GM19438 (cell line): Measurements from ENCODE around the gene BBS1.

ENCODE experiments used
- ATAC-seq: cut with Tn5 transposase; IDR thresholded peaks from one replicate; pipeline ENCODE4 v1.9.1; 2021; ENCODE audit warnings: low read depth; ENCODE audit not compliant: unreplicated experiment

Gene BBS1

DNA sequence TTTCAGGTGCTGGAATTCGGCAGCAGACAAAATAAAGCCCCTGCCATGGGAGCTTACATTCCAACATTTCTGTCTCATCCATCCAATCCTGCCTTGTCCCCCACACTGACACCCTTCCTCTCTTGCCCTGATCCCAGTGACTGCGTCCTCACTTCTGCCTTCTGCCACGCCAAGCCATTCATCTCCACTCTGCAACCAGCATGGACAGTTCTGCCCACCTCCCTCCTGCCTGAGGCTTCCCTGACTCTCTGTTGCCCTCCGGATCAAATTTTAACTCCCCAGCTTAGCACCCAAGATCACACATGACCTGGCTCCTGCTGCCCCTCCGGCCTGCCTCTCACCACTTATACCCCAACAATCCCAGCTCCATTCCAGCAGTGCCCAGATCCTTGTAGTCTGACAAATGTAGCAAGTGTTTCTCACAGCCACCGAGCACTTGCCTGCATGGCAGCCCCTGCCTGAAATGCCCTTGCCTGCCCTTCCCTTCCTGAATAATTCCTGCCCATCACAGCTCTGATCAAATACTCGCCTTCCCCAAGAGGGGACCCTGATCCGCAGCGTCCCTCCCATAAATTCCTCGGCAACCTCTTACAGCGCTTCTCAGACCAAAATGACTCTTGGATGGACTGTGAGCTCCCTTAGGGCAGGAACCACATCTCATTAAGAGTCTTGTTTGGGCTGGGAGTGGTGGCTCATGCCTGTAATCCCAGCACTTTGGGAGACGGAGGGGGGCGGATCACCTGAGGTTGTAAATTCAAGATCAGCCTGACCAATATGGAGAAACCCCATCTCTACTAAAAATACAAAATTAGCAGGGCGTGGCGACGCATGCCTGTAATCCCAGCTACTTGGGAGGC is 38.6 kb downstream of the BBS1 start:
- ATAC-seq, result no peak

DNA sequence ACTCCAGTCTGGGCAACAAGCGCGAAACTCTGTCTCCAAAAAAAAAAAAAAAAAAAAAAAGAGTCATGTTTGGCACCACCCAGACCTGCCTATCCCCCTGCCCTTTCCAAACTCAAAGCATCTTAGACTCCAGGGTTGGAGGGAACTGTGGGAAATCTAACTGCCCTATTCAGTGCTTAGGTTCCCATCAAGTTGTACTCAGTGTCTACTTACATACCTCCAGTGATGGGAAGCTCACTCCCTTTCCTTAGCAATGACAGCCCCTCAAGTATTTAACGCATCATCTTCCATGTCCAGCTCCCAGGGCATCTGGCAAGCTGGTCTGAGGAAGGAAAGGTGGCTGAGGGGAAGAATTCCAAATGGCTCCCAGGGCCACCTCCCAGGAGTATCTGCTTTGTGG is 39.3 kb downstream of the BBS1 start:
- ATAC-seq, result no peak

DNA sequence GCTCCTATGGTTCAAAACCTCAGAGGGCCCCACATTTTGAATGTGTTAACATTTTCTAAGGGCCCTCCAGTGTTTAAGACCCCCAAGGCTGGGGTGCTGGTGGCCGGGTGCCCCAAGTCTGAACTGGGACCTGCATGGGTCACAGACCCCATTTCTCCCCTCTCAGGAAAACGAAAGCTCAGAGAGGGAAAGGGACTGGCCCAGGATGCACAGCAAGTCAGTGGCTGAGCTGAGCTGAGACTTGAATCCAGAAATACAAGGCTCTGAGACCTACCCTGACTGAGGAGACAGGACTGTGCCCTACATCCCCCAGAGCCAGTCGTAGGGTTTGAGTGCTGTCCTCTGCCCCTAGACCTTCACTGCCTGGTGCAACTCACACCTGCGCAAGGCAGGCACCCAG is 40.5 kb downstream of the BBS1 start:
- no peak for ATAC-seq

DNA sequence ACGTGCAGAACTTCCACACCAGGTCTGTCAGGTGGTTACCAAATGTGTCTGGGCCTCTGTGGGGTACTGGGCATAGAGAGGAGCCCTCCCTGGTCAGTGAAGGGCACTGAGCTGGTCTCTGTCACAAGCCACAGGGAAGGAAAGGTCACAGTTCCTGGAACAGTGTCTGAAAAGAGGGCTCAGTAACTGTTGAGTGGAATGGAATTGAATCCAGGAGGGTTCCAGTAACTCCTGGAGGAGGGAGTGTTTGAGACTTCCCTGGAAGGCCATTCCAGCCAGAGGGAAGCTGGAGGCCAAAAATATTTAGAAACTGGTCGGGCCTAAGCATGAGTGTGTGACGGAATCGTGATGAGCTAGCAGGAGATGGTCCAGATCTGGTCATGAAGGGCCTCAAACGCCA is 44.2 kb downstream of the BBS1 start:
- no peak for ATAC-seq

DNA sequence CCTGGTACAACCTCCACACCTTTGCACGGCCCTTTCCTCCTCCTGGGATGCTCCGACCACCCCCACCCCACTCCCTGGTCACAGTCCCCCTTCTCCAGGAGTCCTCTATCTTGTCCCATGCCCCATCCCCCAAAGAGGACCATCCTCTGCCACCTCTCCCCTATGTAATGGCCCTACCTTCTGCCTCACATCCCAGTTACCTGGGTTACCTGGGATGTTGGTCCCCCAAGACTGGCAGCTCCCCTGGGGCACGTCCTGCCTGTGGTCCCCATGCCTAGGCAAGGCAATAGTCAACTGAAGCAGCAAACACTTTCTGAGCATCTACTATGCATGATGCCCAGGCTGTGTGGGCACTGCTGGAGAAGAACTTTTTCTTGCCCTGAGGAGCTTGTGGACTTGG is 45.0 kb downstream of the BBS1 start:
- ATAC-seq, result no peak

DNA sequence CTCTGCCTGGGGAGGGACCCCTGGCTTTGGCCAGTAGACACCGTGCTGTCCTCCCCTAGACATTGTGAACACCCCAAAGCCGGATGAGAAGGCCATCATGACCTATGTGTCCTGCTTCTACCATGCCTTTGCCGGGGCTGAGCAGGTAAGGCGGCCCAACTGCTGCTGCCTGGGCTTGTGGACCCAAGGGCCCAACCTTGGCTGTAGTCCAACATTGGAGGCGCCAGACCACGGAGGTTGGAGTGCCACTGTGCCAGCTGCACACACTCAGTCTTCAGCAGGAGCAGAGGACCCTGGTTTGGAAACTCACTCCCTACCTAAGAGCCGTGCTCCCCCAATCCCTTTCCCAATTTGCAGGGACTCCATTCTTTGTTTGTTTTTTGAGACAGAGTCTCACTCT is 45.7 kb downstream of the BBS1 start:
- no peak for ATAC-seq

DNA sequence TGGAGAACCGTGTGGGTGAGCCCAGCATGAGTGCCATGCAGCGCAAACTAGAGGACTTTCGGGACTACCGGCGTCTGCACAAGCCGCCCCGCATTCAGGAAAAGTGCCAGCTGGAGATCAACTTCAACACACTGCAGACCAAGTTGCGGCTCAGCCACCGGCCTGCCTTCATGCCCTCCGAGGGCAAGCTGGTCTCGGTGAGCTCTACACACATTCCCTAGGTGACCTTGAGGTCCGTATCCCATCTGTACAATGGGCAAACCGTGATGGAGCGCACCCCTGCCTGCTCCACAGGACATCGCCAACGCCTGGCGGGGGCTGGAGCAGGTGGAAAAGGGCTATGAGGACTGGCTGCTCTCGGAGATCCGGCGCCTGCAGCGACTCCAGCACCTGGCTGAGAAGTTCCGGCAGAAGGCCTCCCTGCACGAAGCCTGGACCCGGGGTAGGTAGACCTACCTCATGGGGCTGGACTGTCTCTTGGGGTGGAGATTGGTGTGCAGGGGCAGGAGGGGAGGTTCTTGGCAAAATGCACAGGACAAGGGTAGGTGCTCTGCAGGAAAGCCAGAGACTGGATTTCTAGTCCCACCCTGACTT is 47.4 kb downstream of the BBS1 start:
- no peak for ATAC-seq

DNA sequence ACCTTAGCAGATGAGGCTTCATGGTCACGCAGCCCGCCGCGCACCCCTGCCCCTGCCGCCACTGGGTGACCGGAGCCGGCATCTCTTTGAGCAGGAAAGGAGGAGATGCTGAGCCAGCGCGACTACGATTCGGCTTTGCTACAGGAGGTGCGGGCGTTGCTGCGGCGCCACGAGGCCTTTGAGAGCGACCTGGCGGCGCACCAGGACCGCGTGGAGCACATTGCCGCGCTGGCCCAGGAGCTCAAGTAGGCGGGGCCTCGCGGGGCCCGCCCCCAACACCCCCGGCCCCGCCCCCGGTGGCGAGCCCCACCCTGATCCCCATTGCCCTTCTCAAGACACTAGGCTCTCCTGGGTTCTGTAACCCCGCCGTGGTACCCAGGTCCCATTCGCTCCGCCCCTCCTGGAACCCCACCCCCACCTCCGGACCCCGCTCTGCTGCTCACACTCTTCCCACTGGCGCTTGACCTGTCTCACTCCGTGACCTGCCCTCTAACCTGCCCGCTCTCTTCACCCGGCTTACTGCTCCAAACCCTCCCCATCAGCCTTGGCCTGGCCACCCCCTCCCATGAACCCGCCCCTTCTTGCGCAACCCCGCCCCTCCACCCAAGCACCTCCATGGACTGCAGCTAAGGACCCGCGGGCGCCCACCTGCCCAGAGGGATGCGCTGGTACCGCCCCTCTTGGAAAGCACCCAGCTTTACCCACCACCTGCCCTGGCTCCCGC is 48.9 kb downstream of the BBS1 start:
- no peak for ATAC-seq

DNA sequence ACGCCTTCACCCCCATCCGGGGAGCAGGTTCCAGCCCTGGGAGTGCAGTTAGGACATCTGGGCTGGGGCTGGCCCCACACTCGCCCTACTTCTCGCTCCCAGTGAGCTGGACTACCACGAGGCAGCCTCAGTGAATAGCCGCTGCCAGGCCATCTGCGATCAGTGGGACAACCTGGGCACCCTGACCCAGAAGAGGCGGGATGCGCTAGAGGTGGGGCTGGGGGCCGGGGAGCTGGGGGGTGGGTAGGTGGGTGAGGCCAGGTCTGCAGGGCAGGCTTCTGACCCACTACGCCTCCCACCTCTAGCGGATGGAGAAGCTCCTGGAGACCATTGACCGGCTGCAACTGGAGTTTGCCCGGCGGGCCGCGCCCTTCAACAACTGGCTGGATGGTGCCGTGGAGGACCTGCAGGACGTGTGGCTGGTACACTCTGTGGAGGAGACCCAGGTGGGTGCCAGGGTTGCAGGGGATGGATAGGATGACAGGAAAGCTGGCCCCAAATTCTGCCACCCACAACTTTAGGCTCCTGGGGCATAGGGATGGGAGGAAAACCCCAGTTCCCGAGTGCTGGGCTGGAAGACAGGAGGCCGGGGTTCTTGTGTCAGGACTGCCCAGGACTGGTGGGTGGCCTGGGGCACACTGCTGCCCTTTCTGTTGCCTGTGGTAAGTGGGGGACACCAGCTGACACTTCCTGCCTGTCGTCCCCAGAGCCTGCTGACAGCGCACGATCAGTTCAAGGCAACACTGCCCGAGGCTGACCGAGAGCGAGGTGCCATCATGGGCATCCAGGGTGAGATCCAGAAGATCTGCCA is 49.6 kb downstream of the BBS1 start:
- ATAC-seq, result no peak

DNA sequence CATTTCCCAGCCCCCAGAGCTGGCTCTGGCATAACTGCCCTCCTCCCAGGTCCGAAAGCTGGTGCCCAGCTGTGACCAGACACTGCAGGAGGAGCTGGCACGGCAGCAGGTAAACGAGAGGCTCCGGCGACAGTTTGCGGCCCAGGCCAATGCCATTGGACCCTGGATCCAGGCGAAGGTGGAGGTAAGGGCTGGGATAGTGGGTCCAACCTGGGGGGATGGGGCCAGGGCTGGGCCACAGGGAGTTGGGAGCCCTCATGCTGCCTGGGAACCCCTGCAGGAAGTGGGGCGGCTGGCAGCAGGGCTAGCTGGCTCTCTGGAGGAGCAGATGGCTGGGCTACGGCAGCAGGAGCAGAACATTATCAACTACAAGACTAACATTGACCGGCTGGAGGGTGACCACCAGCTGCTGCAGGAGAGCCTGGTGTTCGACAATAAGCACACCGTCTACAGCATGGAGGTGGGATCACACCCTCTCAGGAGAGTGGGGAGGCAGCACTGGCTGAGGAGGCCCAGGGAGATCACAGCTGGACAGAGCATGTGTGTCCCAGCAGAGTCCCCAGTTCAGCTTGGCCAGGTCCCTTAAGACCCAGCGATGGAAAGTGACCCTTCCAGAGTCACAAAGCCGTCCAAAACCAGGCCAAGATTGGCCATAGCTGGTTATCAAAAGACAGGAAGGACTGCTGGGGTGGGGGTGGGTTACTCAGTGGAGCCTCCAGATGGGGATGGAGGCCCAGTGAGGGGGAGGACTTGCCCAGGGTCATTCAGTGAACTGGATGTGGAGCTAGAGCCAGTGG is 50.9 kb downstream of the BBS1 start:
- no peak for ATAC-seq

DNA sequence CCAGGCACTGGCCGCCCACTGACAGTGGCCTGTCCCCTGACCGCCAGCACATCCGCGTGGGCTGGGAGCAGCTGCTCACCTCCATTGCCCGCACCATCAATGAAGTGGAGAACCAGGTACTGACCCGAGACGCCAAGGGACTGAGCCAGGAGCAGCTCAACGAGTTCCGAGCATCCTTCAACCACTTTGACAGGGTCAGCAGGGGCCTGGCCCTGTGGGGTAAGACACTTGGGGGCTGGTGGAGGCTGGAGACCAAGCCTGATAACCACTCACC is 51.5 kb downstream of the BBS1 start:
- ATAC-seq, result no peak

DNA sequence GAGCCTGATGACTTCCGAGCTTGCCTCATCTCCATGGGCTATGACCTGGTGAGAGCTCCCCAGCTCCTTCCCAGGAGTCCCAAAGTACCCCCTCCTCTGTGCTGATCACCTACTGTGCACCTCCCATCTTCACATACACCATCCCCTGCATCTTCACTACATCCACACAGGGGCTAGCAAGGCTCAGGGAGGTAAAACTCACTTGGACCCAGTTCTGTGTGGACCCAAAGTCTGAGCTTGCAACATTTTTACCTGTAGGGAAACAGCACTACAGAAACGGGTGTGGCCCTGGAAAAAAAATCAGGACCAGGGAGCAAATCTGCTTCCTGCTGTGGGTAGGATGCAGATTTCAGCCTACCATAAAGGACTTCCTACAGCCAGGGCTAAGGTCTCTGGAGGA is 51.8 kb downstream of the BBS1 start:
- no peak for ATAC-seq

DNA sequence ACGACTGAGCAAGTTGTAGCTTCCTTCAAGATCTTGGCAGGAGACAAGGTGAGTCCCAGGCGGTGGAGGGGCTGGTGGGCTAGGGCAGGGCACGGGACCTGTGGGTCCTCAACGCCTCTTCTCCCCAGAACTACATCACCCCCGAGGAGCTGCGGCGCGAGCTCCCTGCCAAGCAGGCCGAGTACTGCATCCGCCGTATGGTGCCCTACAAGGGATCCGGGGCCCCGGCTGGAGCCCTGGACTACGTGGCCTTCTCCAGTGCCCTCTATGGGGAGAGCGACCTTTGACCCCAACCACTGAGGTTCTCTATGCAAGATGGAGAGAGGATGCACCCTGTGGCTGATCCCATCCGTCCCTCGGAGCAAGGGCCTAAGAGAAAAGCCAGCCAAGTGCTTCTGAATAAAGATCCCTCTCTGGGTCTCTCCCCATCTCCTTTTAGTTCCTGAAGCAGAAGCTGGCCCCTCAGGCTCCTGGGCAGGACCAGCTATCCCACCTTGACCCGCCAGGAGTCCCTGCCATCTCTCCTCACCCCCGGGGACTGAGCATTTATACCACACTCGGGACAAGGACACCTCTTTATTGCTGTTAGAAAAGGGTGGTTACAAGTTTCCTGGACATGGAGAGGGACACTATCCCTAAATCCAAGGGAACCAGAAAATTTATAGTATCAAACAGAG is 52.6 kb downstream of the BBS1 start:
- ATAC-seq, result no peak

DNA sequence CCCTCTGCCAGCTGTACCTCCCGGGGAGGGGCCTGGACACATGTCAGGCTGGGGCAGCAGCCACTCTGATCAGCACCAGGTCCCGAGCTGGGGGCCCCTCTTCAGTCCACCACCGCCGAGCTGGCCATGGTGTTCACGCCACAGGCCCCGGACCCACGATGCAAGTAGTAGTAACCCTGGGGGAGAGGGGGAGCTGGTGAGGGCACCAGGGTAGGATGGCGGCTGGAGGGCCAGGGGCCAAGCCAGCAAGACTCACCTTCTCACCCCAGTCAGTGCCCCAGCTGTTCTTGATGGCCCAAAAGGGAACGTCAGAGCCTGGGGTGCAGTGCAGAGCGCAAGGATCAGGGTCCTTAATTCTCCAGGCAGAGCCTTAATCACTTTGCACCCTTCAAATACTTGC is 53.4 kb downstream of the BBS1 start:
- ATAC-seq, result no peak

DNA sequence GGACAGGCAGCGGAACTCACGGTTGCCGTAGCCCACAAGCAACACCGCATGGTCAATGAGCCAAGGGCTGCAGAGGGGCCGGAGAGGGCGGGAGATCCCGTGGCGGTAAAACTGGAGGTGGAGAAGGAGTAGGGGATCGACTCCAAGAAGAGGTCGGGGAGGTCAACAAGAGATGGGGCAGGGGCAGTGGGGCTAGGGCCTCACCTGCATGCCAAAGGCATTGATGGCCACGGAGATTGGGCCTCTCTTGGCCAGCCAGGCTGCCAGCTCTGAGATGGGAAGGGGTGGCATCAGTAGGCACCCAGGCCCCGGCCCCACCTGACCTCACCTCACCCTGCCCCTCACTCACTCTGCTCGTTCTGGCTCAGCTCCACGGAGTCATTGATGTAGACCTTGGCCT is 54.1 kb downstream of the BBS1 start:
- ATAC-seq, result no peak

DNA sequence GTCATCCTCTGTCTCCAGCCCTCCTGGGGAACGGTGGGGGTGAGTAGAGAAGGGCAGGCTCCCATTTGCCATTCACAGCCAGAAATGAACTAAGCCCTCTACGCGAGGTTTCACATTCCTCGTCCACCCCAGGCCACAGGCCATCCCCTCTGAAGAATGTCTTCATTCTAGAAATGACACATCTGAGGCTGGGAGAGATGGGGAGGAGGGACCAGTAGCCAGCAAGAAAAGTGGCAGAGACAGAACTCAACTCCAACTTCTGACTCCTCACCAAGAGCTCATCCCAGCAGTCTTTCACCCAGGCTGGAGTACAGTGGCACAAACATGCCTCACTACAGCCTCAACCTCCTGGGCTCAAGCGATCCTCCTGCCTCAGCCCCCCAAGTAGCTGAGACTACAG is 54.5 kb downstream of the BBS1 start:
- no peak for ATAC-seq

DNA sequence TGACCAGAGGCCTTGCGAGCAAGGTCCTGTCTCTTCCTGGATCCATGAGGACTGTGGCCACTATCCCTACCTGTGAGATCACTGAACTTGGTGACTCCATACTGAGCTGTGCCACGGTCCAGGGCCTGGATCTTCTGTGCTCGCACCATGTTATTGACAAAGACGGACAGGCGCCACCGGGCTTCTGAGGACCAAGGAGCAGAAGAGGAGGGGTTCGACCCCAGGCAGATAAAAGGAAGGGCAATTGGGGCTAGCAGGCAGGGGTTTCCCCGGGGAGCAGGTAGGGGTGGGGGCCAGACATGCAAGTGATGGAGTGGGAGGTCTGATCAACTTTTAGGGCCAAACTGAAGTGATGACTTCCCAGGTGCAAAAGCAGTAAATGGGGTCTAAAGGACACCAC is 55.8 kb downstream of the BBS1 start:
- no peak for ATAC-seq

DNA sequence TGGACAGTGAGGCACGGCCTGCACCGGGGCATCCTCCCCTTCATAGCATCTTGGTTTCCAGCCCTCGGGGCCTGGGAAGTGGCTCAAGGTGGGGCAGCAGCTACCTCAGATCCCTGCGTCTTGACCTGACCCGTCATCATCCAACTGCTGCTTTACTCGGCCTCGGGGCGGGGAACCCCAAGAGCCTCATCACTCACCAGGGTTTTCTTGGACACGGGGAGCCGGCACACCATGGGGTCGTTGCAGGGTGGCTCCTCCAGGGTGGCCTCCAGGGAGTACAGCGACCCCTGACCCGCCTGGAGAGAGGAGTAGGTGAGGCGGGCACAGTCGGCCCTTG is 57.3 kb downstream of the BBS1 start:
- no peak for ATAC-seq

DNA sequence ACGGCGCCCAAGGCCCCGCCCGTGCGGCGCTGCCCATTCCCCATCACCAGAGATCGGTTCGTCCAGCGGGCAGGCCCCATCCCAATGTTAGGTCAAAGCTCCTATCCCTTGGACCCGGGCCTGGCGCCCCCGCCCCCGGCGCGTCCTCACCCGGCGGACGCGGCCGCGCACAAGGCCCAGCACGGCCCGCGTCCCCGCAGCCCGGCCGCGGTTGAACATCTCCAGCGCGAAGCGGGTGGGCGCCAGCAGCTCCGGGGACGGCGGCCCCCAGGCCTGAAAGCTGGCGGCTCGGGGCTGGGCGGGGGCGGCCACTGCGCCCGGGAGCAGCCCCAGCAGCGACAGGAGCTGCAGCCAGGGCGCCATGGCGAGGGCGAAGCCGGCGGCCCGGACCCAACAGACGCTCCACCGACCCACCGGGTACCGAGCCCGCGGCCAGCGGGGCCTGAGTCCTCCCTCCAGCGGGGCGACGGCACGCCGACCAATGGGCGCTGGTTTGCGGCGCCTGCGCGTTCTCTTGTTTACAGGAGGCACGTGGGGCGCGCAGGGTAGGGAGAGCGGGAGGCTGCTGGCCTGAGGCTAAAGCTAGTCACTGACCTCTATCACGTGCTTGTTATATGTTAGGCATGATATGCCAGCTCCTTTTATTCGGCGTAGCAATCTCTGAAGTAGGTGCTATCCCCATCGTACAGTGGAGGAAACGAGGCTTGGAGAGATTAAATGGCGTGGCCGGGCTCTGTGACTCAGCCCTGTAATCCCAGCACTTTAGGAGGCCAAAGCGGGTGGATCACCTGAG is 57.9 kb downstream of the BBS1 start, which contains the start of gene CTSF:
Gene CTSF (minus strand): TSS at position 483 of the 793 bp plus-strand sequence. CDS start 120 bp downstream, at position 363.
- no peak for ATAC-seq
